Measurements from ENCODE around the gene PLRG1. TPM values are rescaled to one million over a fixed set of nuclear protein-coding genes. Genes with fewer than 3 reads are reported as not detected.
A peak's percentile ranks its signal among the peaks of the same experiment; 100 is the strongest.

Gene PLRG1
- total and polyA plus RNA-seq, 2 donors (not counting 1 experiment from before 2014, with no cell fraction given), result 72.5 to 101 TPM

GRCh38 chr4:154569584-154569983, 19.4 kb upstream of the PLRG1 start:
- Histone ChIP-seq H3K4me1 (ENCODE audit: control insufficient read depth, extremely low read depth, insufficient read depth, low read length) (no peaks in the 10 kb centered on the region), H3K9me3 (ENCODE audit: control insufficient read depth, insufficient read depth, low read depth, low read length) (no peaks in the 10 kb centered on the region), H3K9ac (ENCODE audit: insufficient read depth, low read length) (no peak overlapping the region), H3K27me3 (ENCODE audit: control insufficient read depth, insufficient read depth, low read length) (no peaks in the 10 kb centered on the region), H3K36me3 (ENCODE audit: control insufficient read depth, insufficient read depth, low read length) (no peaks in the 10 kb centered on the region), H3K4me2 (ENCODE audit: extremely low read depth, insufficient read depth, low read length) (no peak overlapping the region), H3K79me2 (ENCODE audit: control insufficient read depth, insufficient read depth, low read length) (no peaks in the 10 kb centered on the region), H3K4me3 (replicated peaks in 1 of 4; ENCODE audit: control extremely low read depth in 1 of 4, insufficient read depth in 1 of 4, low read depth in 3 of 4, low read length in 4 of 4) (no peak overlapping the region), H2AFZ (ENCODE audit: low read length) (no peak overlapping the region), H4K20me1 (ENCODE audit: control insufficient read depth, extremely low read depth, insufficient read depth, low read length) (no peaks in the 10 kb centered on the region), H3K27ac (ENCODE audit: insufficient read depth, low read length) (no peak overlapping the region)
- DNase-seq (ENCODE audit: low read depth in 2 of 2), result no peak
- no peak for TF ChIP-seq CTCF (conservative IDR thresholded peaks at IDR 0.05 in 1 of 2, IDR thresholded peaks at IDR 0.05 in 1 of 2; ENCODE audit: low read depth in 1 of 2, low read length in 2 of 2)
- TF ChIP-seq EZH2 (IDR thresholded peaks at IDR 0.05; ENCODE audit: low read length, missing control alignments), result no peak

GRCh38 chr4:154569028-154569427, 18.8 kb upstream of the PLRG1 start:
- Histone ChIP-seq H3K4me1 (ENCODE audit: control insufficient read depth, extremely low read depth, insufficient read depth, low read length) (no peaks in the 10 kb centered on the region), H3K9me3 (ENCODE audit: control insufficient read depth, insufficient read depth, low read depth, low read length) (no peaks in the 10 kb centered on the region), H3K36me3 (ENCODE audit: control insufficient read depth, insufficient read depth, low read length) (no peaks in the 10 kb centered on the region), H4K20me1 (ENCODE audit: control insufficient read depth, extremely low read depth, insufficient read depth, low read length) (no peaks in the 10 kb centered on the region), H3K4me2 (ENCODE audit: extremely low read depth, insufficient read depth, low read length) (no peak overlapping the region), H3K27ac (ENCODE audit: insufficient read depth, low read length) (no peak overlapping the region), H2AFZ (ENCODE audit: low read length) (no peak overlapping the region), H3K4me3 (replicated peaks in 1 of 4; ENCODE audit: control extremely low read depth in 1 of 4, insufficient read depth in 1 of 4, low read depth in 3 of 4, low read length in 4 of 4) (no peak overlapping the region), H3K9ac (ENCODE audit: insufficient read depth, low read length) (no peak overlapping the region), H3K79me2 (ENCODE audit: control insufficient read depth, insufficient read depth, low read length) (no peaks in the 10 kb centered on the region), H3K27me3 (ENCODE audit: control insufficient read depth, insufficient read depth, low read length) (no peaks in the 10 kb centered on the region)
- no peak for DNase-seq (ENCODE audit: low read depth in 2 of 2)
- TF ChIP-seq EZH2 (IDR thresholded peaks at IDR 0.05; ENCODE audit: low read length, missing control alignments), result no peak
- TF ChIP-seq CTCF (conservative IDR thresholded peaks at IDR 0.05 in 1 of 2, IDR thresholded peaks at IDR 0.05 in 1 of 2; ENCODE audit: low read depth in 1 of 2, low read length in 2 of 2), result no peak

- H3K4me1 ChIP-seq (ENCODE audit: control insufficient read depth, extremely low read depth, insufficient read depth, low read length), result no peaks in the 10 kb centered on the region
- H4K20me1 ChIP-seq (ENCODE audit: control insufficient read depth, extremely low read depth, insufficient read depth, low read length), result no peaks in the 10 kb centered on the region
- TF ChIP-seq CTCF (conservative IDR thresholded peaks at IDR 0.05 in 1 of 2, IDR thresholded peaks at IDR 0.05 in 1 of 2; ENCODE audit: low read depth in 1 of 2, low read length in 2 of 2), result no peak
- H3K79me2 ChIP-seq (ENCODE audit: control insufficient read depth, insufficient read depth, low read length), result no peaks in the 10 kb centered on the region
- DNase-seq (ENCODE audit: low read depth in 2 of 2), result peak in 1 of 2 donors; percentile 60
- no peak overlapping the region for H3K9ac ChIP-seq (ENCODE audit: insufficient read depth, low read length)
- no peaks in the 10 kb centered on the region for H3K27me3 ChIP-seq (ENCODE audit: control insufficient read depth, insufficient read depth, low read length)
- no peaks in the 10 kb centered on the region for H3K9me3 ChIP-seq (ENCODE audit: control insufficient read depth, insufficient read depth, low read depth, low read length)
- no peak overlapping the region for H3K4me2 ChIP-seq (ENCODE audit: extremely low read depth, insufficient read depth, low read length)
- H3K27ac ChIP-seq (ENCODE audit: insufficient read depth, low read length), result no peak overlapping the region
- no peaks in the 10 kb centered on the region for H3K36me3 ChIP-seq (ENCODE audit: control insufficient read depth, insufficient read depth, low read length)
- H3K4me3 ChIP-seq (replicated peaks in 1 of 4; ENCODE audit: control extremely low read depth in 1 of 4, insufficient read depth in 1 of 4, low read depth in 3 of 4, low read length in 4 of 4), result no peak overlapping the region
- no peak overlapping the region for H2AFZ ChIP-seq (ENCODE audit: low read length)
Observed at GRCh38 chr4:154566639-154567204, 16.5 kb upstream of the PLRG1 start.

Data from fibroblast of lung (primary cell).